ENCODE measurements around the gene KCTD3. TPM values are rescaled to one million over a fixed set of nuclear protein-coding genes. Genes with fewer than 3 reads are reported as not detected.

The KCTD3 gene
- total RNA-seq, 8 experiments from 2014 or later: 11.5 to 60.2 (median 52.5) TPM

DNA sequence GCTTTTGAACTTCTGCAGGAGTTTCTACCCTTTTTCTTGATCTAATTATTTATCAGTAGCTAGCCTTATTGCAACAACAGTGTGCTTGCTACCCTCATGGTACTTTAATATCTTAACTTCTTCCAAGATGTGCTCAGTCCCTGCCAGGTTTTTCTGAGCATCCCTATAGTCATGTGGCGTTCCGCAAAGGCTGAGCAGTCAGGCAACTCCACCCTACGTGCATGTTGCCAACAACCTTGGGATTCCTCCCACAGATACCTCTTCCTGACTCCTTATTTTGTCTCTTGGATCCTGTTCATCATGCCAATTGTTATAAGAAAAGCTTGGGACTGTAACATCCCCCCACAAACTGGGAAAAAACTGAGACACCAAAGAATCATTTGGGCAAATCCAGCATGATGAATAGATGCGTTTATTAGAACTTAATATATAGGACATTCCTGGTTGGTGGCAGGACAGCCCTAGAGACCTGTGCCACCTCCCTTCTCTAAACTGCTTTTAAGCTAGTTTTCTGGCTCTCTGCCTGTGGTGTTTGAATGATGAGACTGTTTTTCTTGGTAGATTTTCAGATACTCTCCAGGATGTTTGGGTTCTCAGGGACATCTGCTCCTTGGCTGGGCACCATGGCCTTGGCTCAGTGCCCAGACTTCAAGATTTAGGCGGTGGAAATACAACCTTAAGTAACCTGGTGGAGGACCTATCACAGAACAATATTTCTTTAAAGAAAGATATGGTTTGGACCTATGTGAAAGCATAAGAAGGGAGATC, 27.1 kb upstream of the KCTD3 start:
- Histone ChIP-seq H3K27ac (no peak overlapping the region), H3K4me3 (no peak overlapping the region), H3K4me1 (replicated peaks in 1 of 2) (no peaks in the 10 kb centered on the region)
- in situ Hi-C loops (cut with MboI; ENCODE audit: low pct_unique_long_range_greater_than_20kb in 2 of 9, low sequenced_read_pairs in 9 of 9, unreplicated experiment in 9 of 9): loop anchor here in 3 of 9 experiments (25.0 kb wide), 2 partner anchors 878 to 1203 kb away; no protein-coding TSS in a partner anchor
- ATAC-seq (replicated peaks in 6 of 8): peak in 2 of 8 experiments; percentile 22 to 47
- 14 to 100% (median 83%) methylated on average over 2 to 5 of the region's 5 CpGs for WGBS, 10 experiments

DNA sequence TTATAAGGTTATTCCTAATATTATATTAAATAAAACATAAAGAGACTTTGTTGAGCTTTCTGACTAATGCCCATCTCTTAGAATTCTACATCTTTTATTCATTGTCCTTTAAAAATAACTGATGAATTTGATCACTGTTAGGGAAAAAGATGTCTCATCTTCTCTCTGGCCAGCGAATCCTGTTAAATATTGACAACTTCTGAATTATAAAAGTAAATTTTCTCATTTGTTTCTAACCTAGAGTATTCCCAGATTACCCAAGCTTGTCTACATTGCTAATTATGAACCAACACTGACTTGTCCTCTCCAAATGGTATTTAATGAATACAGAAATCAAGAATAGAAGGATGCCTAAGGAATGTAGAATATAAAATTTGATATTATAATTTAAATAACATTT, 24.8 kb upstream of the KCTD3 start:
- no peak overlapping the region for H3K27ac ChIP-seq
- ATAC-seq (replicated peaks in 6 of 8): no peak
- H3K4me3 ChIP-seq: no peak overlapping the region
- in situ Hi-C loops (cut with MboI; ENCODE audit: low pct_unique_long_range_greater_than_20kb in 2 of 9, low sequenced_read_pairs in 9 of 9, unreplicated experiment in 9 of 9): loop anchor here in 3 of 9 experiments (25.0 kb wide), 2 partner anchors 880 to 1205 kb away; no protein-coding TSS in a partner anchor
- WGBS, 10 experiments: 0 to 83% (median 64%) methylated on average over 1 of the region's 1 CpG
- H3K4me1 ChIP-seq (replicated peaks in 1 of 2): no peaks in the 10 kb centered on the region

DNA sequence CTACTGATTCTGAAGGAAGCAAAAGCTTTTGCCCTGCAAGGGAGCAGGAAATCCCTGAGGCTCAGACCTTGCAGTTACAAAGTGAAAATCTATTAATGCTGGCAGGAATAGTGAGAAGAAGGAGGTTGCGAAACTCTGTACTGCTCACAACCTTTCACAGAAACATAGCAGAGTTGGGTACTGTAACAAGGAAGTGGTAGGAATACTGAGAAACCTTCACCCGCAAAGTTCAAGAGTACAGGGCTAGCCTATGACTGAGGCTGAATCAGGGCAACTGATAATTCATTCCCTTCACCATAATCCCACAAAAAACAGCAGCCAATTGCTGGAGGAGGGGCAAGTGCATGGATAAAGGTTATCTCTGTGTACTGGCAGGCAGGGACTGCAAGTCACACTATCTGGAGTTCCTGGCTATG, 23.9 kb upstream of the KCTD3 start:
- 40 to 100% (median 93%) methylated on average over 1 to 2 of the region's 2 CpGs; no CpG with 5 or more reads in 2 of the 10 experiments for WGBS, 10 experiments
- in situ Hi-C loops (cut with MboI; ENCODE audit: low pct_unique_long_range_greater_than_20kb in 2 of 9, low sequenced_read_pairs in 9 of 9, unreplicated experiment in 9 of 9): loop anchor here in 3 of 9 experiments (25.0 kb wide), 2 partner anchors 881 to 1206 kb away; no protein-coding TSS in a partner anchor
- no peak for ATAC-seq (replicated peaks in 6 of 8)
- Histone ChIP-seq H3K4me1 (replicated peaks in 1 of 2) (no peaks in the 10 kb centered on the region), H3K27ac (no peak overlapping the region), H3K4me3 (no peak overlapping the region)

DNA sequence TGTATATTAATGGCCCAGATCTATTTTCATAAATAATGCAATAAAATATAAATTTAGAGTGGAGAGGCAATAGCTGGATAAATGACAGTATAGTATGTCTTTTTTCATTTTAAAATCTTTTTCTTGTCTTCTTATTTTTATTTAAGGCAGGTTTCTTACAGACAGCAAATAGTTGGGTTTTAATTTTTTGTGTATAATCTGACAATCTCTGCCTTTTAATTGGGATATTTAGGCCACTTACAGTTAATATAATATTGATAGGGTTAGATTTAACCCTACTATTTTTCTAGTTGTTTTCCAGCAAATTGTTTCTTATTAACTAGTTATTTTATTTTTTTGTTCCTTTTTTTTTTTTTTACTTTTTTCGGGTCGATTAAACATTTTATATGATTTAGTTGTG, 23.3 kb upstream of the KCTD3 start:
- Histone ChIP-seq H3K4me3 (no peak overlapping the region), H3K27ac (no peak overlapping the region), H3K4me1 (replicated peaks in 1 of 2) (no peaks in the 10 kb centered on the region)
- no peak for ATAC-seq (replicated peaks in 6 of 8)
- in situ Hi-C loops (cut with MboI; ENCODE audit: low pct_unique_long_range_greater_than_20kb in 2 of 9, low sequenced_read_pairs in 9 of 9, unreplicated experiment in 9 of 9): loop anchor here in 3 of 9 experiments (25.0 kb wide), 2 partner anchors 882 to 1207 kb away; no protein-coding TSS in a partner anchor
- WGBS, 10 experiments: 56 to 100% (median 96%) methylated on average over 2 of the region's 2 CpGs; no CpG with 5 or more reads in 1 of the 10 experiments

DNA sequence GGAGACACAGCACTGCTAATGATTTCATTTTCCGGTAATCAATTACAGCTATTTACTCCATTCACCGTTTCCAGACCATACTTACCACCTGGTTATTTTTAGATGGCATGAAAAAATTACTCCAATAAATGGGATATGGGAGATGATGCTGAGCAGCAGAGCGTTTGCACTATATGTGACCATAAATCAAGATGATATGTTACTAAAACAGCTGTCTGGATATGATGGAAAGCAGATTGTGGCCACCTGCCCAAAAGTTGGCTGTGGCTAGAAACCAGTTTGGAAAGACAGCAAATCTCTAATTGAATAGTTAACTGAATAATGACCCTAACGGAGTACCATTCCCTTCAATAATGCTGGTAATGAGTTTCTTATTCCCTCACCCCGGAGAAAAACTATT, 22.5 kb upstream of the KCTD3 start:
- 25 to 92% (median 81%) methylated on average over 1 to 5 of the region's 5 CpGs; no CpG with 5 or more reads in 2 of the 10 experiments for WGBS, 10 experiments
- Histone ChIP-seq H3K27ac (no peak overlapping the region), H3K4me1 (replicated peaks in 1 of 2) (no peaks in the 10 kb centered on the region), H3K4me3 (no peak overlapping the region)
- in situ Hi-C loops (cut with MboI; ENCODE audit: low pct_unique_long_range_greater_than_20kb in 2 of 9, low sequenced_read_pairs in 9 of 9, unreplicated experiment in 9 of 9): loop anchor here in 3 of 9 experiments (25.0 kb wide), 2 partner anchors 882 to 1207 kb away; no protein-coding TSS in a partner anchor
- ATAC-seq (replicated peaks in 6 of 8): peak in 2 of 8 experiments; percentile 24 to 36

DNA sequence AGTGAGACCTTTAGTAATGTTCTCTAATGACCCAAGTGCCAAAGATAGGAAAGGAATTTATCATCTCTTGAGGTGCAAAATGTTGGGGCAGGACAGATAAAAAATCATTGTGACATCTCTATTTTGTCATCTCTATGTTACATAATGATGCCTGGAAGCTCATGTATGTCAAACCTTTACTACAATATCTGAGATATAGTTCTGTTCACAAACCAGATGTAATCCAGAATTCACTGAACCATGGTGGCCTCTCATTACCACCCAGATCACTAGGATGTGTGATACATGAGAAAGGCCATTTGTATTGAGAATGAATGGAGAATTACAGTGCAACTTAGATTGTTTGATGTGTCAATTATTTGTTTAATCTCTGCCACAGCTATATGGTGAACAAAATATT, 22.0 kb upstream of the KCTD3 start:
- no peaks in the 10 kb centered on the region for H3K4me1 ChIP-seq (replicated peaks in 1 of 2)
- in situ Hi-C loops (cut with MboI; ENCODE audit: low pct_unique_long_range_greater_than_20kb in 2 of 9, low sequenced_read_pairs in 9 of 9, unreplicated experiment in 9 of 9): loop anchor here in 3 of 9 experiments (25.0 kb wide), 2 partner anchors 883 to 1208 kb away; no protein-coding TSS in a partner anchor
- H3K27ac ChIP-seq: no peak overlapping the region
- peak in 2 of 8 experiments; percentile 61 to 77 for ATAC-seq (replicated peaks in 6 of 8)
- no peak overlapping the region for H3K4me3 ChIP-seq

DNA sequence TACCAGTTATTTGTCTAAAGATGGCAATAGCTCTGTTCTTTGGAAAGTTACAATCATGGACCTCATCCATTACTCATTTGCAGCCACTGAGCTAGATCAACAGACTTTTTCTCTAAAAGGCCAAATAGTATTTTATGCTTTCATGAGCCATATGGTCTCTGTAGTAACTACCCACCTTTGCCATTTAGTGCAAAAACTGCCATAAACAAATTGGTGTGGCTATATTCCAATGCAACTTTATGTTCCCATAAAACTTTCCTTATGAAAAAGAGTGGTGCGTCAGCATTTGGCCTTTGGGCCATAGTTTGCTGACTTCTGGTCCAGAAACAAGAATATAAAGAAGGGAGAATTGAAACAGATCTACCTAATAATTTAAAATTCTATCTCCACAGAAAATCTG, 20.1 kb upstream of the KCTD3 start:
- Histone ChIP-seq H3K4me1 (replicated peaks in 1 of 2) (no peaks in the 10 kb centered on the region), H3K4me3 (no peak overlapping the region), H3K27ac (no peak overlapping the region)
- WGBS, 10 experiments: 100% methylated on average over 1 of the region's 1 CpG; no CpG with 5 or more reads in 4 of the 10 experiments
- in situ Hi-C loops (cut with MboI; ENCODE audit: low pct_unique_long_range_greater_than_20kb in 2 of 9, low sequenced_read_pairs in 9 of 9, unreplicated experiment in 9 of 9): loop anchor here in 3 of 9 experiments (25.0 kb wide), 2 partner anchors 885 to 1210 kb away; no protein-coding TSS in a partner anchor
- ATAC-seq (replicated peaks in 6 of 8): no peak

DNA sequence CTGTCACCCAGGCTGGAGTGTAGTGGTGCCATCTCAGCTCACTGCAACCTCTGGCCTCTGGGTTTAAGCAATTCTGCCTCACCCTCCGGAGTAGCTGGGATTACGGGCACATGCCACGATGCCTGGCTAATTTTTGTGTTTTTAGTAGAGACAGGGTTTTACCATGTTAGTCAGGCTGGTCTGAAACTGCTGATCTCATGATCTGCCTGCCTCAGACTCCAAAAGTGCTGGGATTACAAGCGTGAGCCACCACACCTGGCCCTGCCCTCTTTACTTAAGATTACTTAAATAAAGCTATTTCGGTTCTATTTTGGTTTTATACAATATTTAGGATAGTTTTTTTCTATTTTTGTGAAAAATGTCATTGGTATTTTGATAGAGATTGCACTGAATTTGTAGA, 15.3 kb upstream of the KCTD3 start:
- WGBS, 10 experiments: 44 to 96% (median 84%) methylated on average over 1 to 5 of the region's 5 CpGs; no CpG with 5 or more reads in 1 of the 10 experiments
- Histone ChIP-seq H3K4me1 (replicated peaks in 1 of 2) (no peaks in the 10 kb centered on the region), H3K27ac (no peak overlapping the region), H3K4me3 (no peak overlapping the region)
- in situ Hi-C loops (cut with MboI; ENCODE audit: low pct_unique_long_range_greater_than_20kb in 2 of 9, low sequenced_read_pairs in 9 of 9, unreplicated experiment in 9 of 9): no loop called here
- no peak for ATAC-seq (replicated peaks in 6 of 8)

DNA sequence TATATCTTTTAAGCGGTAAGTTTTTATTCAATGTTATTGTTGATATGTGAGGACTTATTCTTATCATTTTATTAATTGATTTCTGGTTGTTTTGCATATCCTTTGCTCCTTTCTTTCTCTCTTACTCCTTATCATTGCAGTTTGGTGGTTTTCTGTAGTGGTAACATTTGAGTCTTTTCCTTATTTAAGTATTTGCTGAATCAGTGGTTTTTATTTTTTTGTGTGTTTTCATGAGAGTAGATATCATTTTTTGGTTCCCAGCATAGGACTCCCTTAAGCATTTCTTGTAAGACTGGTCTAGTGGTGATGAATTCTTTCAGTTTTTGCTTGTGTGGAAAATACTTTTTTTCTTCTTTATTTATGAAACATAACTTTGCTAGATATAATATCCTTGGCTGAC, 12.2 kb upstream of the KCTD3 start:
- Histone ChIP-seq H3K27ac (no peak overlapping the region), H3K4me3 (no peak overlapping the region), H3K4me1 (replicated peaks in 1 of 2) (no peaks in the 10 kb centered on the region)
- no peak for ATAC-seq (replicated peaks in 6 of 8)
- WGBS, 10 experiments: 33 to 100% (median 92%) methylated on average over 1 of the region's 1 CpG
- in situ Hi-C loops (cut with MboI; ENCODE audit: low pct_unique_long_range_greater_than_20kb in 2 of 9, low sequenced_read_pairs in 9 of 9, unreplicated experiment in 9 of 9): no loop called here

DNA sequence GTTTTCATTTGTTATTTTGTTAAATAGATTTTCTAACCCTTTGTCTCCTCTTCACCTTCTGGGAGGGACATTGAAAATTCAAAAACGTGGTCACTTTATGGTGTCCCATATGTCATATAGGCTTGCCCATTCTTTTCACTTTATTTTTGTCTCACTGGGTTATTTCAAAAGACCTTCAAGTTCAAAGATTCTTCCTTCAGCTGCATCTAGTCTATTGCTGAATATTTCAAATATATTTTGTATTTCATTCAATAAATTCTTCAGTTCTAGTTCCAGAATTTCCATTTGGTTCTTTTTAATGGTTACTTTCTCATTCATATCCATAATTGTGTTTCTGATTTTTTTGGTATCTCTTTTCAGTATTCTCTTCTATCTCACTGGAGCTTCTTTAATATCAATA, 11.6 kb upstream of the KCTD3 start:
- in situ Hi-C loops (cut with MboI; ENCODE audit: low pct_unique_long_range_greater_than_20kb in 2 of 9, low sequenced_read_pairs in 9 of 9, unreplicated experiment in 9 of 9): no loop called here
- Histone ChIP-seq H3K4me1 (replicated peaks in 1 of 2) (no peaks in the 10 kb centered on the region), H3K4me3 (no peak overlapping the region), H3K27ac (no peak overlapping the region)
- 0 to 53% (median 30%) methylated on average over 1 of the region's 1 CpG for WGBS, 10 experiments
- ATAC-seq (replicated peaks in 6 of 8): no peak

DNA sequence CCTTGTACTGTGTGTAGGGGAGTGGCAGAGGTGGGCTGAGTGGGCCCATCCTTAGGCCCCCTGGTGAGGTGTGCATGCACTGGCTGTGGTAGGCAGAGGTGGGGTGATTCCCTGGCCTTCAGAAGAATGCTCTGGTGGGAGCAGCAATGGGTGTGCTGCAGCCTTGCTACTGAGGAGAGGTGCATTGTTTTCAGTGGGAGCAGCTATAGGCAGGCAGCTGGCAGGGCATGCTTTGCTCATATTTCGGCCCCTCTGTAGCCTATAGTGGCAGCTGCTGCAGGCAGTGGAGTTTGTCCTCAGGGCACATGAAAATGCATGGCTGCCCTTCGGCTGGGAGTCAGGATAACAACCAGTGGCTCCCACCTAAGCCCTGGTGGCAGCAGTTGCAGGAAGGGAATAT, 10.1 kb upstream of the KCTD3 start:
- no peak for ATAC-seq (replicated peaks in 6 of 8)
- H3K4me1 ChIP-seq (replicated peaks in 1 of 2): no peaks in the 10 kb centered on the region
- 75 to 100% (median 89%) methylated on average over 1 of the region's 2 CpGs; no CpG with 5 or more reads in 7 of the 10 experiments for WGBS, 10 experiments
- H3K27ac ChIP-seq: no peak overlapping the region
- in situ Hi-C loops (cut with MboI; ENCODE audit: low pct_unique_long_range_greater_than_20kb in 2 of 9, low sequenced_read_pairs in 9 of 9, unreplicated experiment in 9 of 9): no loop called here
- H3K4me3 ChIP-seq: no peak overlapping the region

DNA sequence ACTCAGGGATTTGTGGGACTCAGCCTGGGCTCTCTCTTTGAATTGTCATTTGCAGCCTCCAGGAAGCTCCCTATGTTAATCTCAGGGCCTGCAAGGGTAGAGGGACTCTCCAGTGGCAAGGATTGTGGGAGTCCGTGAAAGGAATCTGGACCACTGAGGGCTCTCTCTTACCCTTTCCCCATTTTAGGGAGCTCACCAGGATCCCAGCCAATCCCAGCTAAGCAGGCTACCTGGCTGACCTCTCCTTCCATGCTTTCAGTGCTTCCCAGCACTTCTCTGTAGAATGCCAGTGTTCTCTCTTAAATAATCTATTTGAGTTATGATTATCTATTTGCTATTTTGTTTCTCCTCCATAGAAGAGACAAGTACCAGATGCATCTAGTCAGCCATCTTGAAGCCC, 9.6 kb upstream of the KCTD3 start:
- 0 to 100% (median 67%) methylated on average over 1 of the region's 1 CpG; no CpG with 5 or more reads in 7 of the 10 experiments for WGBS, 10 experiments
- Histone ChIP-seq H3K4me3 (no peak overlapping the region), H3K27ac (no peak overlapping the region), H3K4me1 (replicated peaks in 1 of 2) (no peaks in the 10 kb centered on the region)
- ATAC-seq (replicated peaks in 6 of 8): no peak
- in situ Hi-C loops (cut with MboI; ENCODE audit: low pct_unique_long_range_greater_than_20kb in 2 of 9, low sequenced_read_pairs in 9 of 9, unreplicated experiment in 9 of 9): no loop called here

DNA sequence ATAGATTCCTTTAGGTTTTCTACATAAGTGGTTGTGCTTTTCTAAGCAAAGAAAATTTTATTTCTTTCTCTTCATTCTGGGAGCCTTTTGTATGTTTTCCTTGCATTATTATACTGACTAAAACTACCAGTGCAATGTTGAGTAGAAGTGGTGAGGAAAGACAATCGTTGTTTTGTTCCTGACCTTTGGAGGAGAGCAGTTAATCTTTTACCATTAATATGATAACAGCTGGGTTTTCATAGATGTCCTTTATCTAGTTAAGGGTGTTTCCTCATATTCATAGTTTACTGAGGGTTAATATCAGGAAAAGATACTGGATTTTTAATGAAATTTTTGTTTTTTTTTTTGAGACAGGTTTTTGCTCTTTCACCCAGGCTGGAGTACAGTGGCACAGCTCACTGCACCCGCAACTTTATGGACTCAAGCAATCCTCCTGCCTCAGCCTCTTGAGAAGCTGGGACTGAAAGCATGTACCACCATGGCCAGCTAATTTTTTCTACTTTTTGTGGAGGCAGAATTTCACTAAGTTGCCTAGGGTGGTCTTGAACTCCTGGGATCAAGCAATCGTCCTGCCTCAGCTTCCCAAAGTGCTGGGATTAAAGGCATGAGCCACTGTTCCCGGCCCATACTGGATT, 9.0 kb upstream of the KCTD3 start:
- no peak overlapping the region for H3K4me3 ChIP-seq
- no peaks in the 10 kb centered on the region for H3K4me1 ChIP-seq (replicated peaks in 1 of 2)
- 60 to 100% (median 91%) methylated on average over 2 to 4 of the region's 4 CpGs for WGBS, 10 experiments
- ATAC-seq (replicated peaks in 6 of 8): no peak
- in situ Hi-C loops (cut with MboI; ENCODE audit: low pct_unique_long_range_greater_than_20kb in 2 of 9, low sequenced_read_pairs in 9 of 9, unreplicated experiment in 9 of 9): no loop called here
- no peak overlapping the region for H3K27ac ChIP-seq

Data from motor neuron (in vitro differentiated cells).